Measurements from ENCODE around the gene ABCC12.

ABCC12 gene

GRCh38 chr16:48153774-48154173 is 2.0 kb downstream of the ABCC12 start:
- TF ChIP-seq GATA3 (IDR thresholded peaks at IDR 0.05; ENCODE audit: low read depth, low read length) (no peak), GATA2 (IDR thresholded peaks at IDR 0.05; ENCODE audit: low read depth, low read length) (no peak)

DNA sequence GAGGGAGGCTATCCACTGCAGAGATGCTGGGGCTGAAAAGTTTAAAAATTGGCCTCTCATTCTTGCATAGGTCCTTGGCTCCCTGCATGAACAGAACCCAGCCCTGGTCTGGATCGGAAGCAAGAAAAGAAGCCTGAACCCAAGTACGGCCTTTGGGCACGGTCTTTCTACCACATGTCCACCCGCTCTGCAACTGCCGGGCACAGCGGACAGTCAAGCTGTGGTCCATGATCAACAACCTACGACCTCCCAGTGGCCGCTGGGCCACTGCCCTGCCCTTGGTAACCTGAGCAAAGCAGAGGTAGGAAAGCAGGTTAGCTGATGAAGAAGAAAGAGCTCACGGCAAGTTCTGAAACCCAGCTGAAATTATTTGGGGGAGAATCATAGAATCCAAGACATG is 3.6 kb downstream of the ABCC12 start:
- TF ChIP-seq GATA2 (IDR thresholded peaks at IDR 0.05; ENCODE audit: low read depth, low read length) (no peak), GATA3 (IDR thresholded peaks at IDR 0.05; ENCODE audit: low read depth, low read length) (no peak)

DNA sequence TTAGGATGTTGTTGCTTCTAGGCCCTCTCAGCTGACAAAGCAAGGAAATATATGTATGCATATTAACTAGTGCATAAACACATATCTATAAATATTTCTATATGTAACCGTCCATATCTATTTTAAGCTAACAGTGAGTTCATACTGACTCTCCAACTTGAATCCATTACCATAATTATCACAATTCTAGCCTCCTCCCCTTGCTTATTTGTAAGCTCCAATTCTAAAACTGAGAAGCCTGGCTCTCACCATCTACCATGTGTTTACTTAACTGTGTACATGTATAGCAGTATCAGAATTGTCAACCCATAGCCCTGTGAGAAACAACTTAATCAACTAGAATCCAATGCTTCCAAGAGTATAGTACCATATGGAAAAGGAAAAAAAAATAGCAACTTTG is 5.1 kb downstream of the ABCC12 start:
- TF ChIP-seq GATA2 (IDR thresholded peaks at IDR 0.05; ENCODE audit: low read depth, low read length) (no peak), GATA3 (IDR thresholded peaks at IDR 0.05; ENCODE audit: low read depth, low read length) (no peak)

DNA sequence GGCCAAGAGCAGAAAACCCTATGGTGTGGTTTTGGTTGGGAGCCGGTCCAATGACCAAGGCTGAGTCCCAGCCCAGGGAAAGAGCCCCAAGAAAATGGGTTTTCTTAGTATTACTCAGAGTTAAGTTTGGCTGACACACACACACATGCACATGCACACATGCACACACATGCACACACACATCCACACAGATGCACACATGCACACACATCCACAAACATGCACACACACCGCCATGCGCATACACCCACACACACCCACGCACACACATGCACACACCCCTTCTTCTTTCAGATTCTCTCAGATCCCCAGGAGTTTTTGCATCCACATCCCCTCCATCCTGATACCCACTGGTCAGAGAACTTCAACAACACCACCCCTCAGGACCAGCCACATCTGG is 9.1 kb downstream of the ABCC12 start:
- TF ChIP-seq GATA2 (IDR thresholded peaks at IDR 0.05; ENCODE audit: low read depth, low read length) (no peak), GATA3 (IDR thresholded peaks at IDR 0.05; ENCODE audit: low read depth, low read length) (no peak)

DNA sequence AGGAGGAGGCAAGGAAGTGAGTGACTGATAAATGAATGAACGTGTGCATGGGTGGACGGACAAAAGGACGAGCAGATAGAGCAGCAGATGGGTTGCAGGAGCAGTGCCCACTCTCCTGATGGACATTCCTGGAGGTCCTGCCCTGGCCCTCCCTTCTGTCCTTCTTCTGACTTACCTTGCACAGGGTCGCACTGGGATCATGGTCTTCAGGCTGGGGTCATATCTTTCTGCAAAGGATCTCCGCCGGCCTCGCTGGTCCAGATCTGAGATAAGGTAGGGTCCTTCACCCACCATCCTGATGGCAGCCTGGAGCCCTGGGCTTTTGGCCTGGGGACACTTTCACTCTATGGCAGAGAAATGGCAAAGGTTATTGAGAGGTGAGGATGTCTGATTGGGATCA is 9.7 kb downstream of the ABCC12 start:
- TF ChIP-seq GATA3 (IDR thresholded peaks at IDR 0.05; ENCODE audit: low read depth, low read length), result no peak
- TF ChIP-seq GATA2 (IDR thresholded peaks at IDR 0.05; ENCODE audit: low read depth, low read length), result no peak

DNA sequence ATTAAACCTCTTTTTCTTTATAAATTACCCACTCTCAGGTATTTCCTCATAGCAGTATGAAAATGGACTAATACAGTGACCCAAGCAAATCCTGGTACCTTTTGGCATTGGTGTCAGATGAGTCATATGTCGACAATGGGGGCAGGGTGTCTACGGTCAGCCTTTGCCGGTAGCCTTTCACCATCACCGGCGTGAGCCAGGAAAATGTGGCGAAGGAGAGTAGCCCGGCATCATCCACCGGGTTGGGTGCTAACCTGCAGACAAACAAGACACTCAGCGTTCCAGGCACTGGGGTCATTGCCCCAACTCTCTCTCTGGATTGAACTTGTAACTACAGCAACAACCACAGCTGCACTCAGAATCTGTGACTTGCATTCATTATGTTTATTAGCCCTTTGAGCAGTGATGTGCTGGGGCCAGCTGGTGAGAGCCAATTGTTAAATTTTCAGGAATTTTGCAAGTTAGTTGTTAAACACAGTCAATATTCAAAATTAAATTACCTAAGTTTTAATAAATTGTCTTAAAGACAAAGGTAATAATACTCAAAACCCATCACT is 11.9 kb downstream of the ABCC12 start:
- TF ChIP-seq GATA2 (IDR thresholded peaks at IDR 0.05; ENCODE audit: low read depth, low read length), result no peak
- TF ChIP-seq GATA3 (IDR thresholded peaks at IDR 0.05; ENCODE audit: low read depth, low read length), result no peak

DNA sequence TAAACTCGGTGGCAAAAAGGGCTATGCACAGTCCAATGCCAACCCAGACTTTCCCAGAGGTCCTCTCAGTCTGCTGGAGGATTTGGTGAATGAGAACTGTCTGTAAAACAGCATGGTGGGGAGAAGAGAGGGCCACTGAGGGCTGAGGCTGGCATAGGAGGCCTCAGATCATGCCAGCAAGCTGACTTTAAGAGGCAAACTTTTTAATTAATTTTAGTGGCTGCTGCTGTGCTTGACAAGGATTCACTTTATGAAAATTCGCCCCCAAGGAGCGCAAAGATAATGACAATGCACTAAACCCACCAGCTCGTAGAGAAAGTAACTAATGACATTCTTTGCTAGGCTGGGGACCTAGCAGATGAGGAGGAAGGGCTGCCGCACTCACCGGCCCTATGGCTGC is 15.0 kb downstream of the ABCC12 start:
- TF ChIP-seq GATA3 (IDR thresholded peaks at IDR 0.05; ENCODE audit: low read depth, low read length) (no peak), GATA2 (IDR thresholded peaks at IDR 0.05; ENCODE audit: low read depth, low read length) (no peak)

DNA sequence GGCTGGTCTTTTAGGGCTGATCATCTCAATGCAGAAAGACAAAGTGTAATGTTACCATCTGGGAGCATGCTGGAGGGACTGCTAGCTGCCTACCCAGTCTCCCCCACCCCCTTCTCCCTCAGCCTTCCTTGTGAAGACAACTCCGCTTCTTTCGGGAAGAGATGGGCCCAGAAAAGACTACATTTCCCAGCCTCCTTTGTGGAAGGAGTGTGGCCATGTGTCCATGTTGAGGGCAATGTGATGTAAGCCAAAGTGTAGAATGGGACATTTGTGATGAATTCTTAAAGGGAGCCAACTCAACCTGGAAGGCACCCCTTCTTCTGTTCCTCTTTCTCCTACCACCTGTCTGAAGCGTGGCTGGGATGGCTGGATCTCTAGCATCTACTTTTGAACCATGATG is 16.3 kb downstream of the ABCC12 start:
- no peak for TF ChIP-seq GATA3 (IDR thresholded peaks at IDR 0.05; ENCODE audit: low read depth, low read length)
- no peak for TF ChIP-seq GATA2 (IDR thresholded peaks at IDR 0.05; ENCODE audit: low read depth, low read length)

DNA sequence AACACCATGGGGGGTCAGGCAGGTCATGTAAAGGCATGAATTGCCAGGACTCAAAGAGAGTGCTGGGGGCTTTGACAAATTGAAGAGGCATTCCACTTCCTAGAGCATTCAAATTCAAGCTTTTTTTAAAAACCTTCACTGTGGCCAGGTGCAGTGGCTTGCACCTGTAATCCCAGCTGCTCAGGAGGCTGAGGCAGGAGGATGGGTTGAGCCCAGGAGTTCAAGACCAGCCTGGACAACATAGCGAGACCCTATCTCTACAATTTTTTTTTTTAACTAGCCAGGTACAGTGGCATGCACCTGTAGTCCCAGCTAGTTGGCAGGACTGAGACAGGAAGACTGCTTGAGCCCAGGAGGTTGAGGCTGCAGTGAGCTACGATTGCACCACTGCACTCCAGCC is 17.2 kb downstream of the ABCC12 start:
- TF ChIP-seq GATA2 (IDR thresholded peaks at IDR 0.05; ENCODE audit: low read depth, low read length) (no peak), GATA3 (IDR thresholded peaks at IDR 0.05; ENCODE audit: low read depth, low read length) (no peak)

GRCh38 chr16:48137822-48138221 is 18.0 kb downstream of the ABCC12 start:
- TF ChIP-seq GATA2 (IDR thresholded peaks at IDR 0.05; ENCODE audit: low read depth, low read length) (no peak), GATA3 (IDR thresholded peaks at IDR 0.05; ENCODE audit: low read depth, low read length) (no peak)

GRCh38 chr16:48136547-48137360 is 19.0 kb downstream of the ABCC12 start:
- TF ChIP-seq GATA2 (IDR thresholded peaks at IDR 0.05; ENCODE audit: low read depth, low read length) (no peak), GATA3 (IDR thresholded peaks at IDR 0.05; ENCODE audit: low read depth, low read length) (no peak)

GRCh38 chr16:48133455-48134211 is 22.2 kb downstream of the ABCC12 start:
- TF ChIP-seq GATA3 (IDR thresholded peaks at IDR 0.05; ENCODE audit: low read depth, low read length) (no peak), GATA2 (IDR thresholded peaks at IDR 0.05; ENCODE audit: low read depth, low read length) (no peak)

- TF ChIP-seq GATA2 (IDR thresholded peaks at IDR 0.05; ENCODE audit: low read depth, low read length) (no peak), GATA3 (IDR thresholded peaks at IDR 0.05; ENCODE audit: low read depth, low read length) (no peak)
Measured at GRCh38 chr16:48132696-48133095, 23.1 kb downstream of the ABCC12 start.

GRCh38 chr16:48131201-48131935 is 24.4 kb downstream of the ABCC12 start:
- TF ChIP-seq GATA3 (IDR thresholded peaks at IDR 0.05; ENCODE audit: low read depth, low read length) (no peak), GATA2 (IDR thresholded peaks at IDR 0.05; ENCODE audit: low read depth, low read length) (no peak)

Data from SH-SY5Y (cell line).